ENCODE measurements around the gene FN3K. TPM values are rescaled to one million over a fixed set of nuclear protein-coding genes. Genes with fewer than 3 reads are reported as not detected.

FN3K gene
- 3.7 and 4.9 TPM in 2 replicates for total RNA-seq

DNA sequence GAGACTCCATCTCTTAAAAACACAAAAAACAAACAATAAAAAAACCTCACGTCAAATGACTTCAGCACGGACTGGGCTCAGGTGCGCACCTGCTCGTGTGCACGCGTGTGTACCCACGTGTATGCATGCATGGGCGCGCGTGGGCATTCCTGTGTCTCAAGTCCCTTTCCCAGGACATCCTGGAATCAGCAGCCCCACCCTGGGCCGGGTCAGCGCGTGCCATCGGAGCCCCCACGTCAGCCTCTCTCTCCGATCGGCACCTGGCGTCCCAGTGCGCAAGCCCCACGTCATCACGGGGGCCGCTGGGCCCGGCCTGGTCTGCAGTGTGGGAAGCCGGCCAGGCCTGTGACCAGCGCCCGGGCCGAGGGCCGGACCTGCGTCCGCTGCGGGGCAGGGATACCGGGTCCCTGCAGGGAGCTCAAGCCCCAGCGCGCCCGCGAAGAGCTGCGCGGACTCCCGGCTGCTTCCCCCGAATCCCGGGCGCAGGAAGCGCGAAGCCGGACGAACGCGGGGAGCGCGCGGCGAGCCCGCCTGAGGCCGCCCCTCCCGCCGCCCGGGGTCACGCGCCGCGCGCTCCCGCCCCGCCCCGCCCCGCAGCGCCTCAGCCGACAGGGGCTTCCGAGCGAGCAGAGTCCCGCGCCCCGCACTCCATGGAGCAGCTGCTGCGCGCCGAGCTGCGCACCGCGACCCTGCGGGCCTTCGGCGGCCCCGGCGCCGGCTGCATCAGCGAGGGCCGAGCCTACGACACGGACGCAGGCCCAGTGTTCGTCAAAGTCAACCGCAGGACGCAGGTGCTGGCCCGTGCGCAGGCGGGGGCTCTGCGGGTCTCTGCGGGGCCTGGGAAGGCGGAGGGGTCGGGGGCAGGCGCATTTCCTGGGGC, at the start of gene FN3K:
FN3K (plus strand) TSS at position 629 of the 880 bp plus-strand sequence; CDS start at position 651, 22 bp downstream.

GRCh38 chr17:82698065-82698973, 37.1 kb upstream of the FN3K start, which contains the start of gene RAB40B:
Gene RAB40B, minus strand, starts transcription at chr17:82698698. Its CDS starts 102 bp downstream, at chr17:82698596.

GRCh38 chr17:82716203-82717010, 19.0 kb upstream of the FN3K start, which contains the start of gene FN3KRP:
Gene FN3KRP, plus strand, starts transcription at chr17:82716706. Its CDS starts 50 bp downstream, at chr17:82716756.

DNA sequence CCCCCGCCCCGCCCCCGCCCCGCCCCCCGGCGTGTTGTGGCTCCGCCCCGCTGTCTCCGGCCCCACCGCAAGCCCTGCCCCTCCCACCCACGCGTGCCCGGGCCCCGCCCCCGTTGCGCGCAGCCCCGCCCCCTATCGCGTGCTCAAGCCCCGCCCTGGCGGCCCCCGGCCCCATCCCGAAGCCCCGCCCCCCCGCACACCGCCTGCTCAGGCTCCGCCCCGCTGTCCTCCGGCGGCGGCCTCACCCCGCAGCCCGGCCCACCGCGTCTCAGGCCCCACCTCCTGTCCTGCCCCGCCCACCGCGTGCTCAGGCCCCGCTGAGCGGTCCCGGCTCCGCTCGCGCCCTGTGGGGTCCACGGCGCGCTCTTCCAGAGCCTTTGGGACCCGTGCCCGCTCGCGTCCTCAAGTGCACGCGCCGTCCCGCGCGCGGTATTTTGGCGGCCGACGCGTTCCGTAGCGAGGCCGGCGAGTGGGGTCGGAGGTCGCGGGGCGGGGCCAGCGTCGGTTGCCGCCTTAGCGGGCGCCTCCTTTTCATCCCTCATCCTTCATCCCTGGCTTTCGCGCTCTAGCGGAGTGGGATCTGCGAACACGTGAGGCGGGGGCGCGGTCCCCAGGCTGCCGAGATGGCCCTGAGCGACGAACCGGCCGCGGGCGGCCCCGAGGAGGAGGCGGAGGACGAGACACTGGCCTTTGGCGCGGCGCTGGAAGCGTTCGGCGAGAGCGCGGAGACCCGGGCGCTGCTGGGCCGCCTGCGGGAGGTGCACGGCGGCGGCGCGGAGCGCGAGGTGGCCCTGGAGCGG, 16.4 kb downstream of the FN3K start, which contains the start of gene TBCD:
TBCD (plus strand) TSS at position 495 of the 800 bp plus-strand sequence; CDS start at position 624, 129 bp downstream.

Other genes with a start within 250 kb of the FN3K start
- gene FOXK2, start 215.9 kb upstream of the FN3K start, total RNA-seq: 41.1 and 56.4 TPM in 2 replicates
- 70.5 and 81.1 TPM in 2 replicates for gene WDR45B, start 87.2 kb upstream of the FN3K start, total RNA-seq
- 3.9 and 7.2 TPM in 2 replicates for gene RAB40B, start 36.9 kb upstream of the FN3K start, total RNA-seq
- gene FN3KRP, start 18.9 kb upstream of the FN3K start, total RNA-seq: 17.8 and 21.8 TPM in 2 replicates
- gene TBCD, start 16.4 kb downstream of the FN3K start, total RNA-seq: 77.5 and 82.8 TPM in 2 replicates
- 0.07 and 0.13 TPM in 2 replicates for gene ZNF750, start 104.4 kb downstream of the FN3K start, total RNA-seq